ENCODE results near the gene MICU2.
"Not testable (repeated sequence)": the region's sequence is repeated elsewhere in the genome, so short reads cannot be mapped to it uniquely, and the experiment has no call there.

The MICU2 gene

GRCh38 chr13:21590665-21591456 is 13.1 kb downstream of the MICU2 start:
- DNase-seq, result not testable (repeated sequence)

GRCh38 chr13:21590231-21590630 is 13.7 kb downstream of the MICU2 start:
- no peak for DNase-seq

DNA sequence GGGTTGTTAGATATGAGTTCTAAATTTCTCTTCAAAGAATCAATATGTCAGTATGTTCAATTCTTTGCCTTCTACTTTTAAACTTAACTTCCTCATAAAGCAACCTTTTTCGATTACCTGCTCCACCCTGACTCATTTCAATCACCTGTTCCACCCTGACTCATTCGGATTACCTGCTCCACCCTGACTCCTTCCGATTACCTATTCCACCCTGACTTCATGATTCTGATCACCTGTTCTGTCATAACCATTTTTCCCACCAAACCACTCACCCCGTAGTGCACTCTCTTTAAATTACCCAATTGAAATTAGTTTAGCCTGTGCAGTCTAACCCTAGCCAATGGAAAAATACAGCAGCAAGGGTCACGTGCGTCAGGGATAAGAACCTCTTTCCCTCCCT is 14.5 kb downstream of the MICU2 start:
- not testable (repeated sequence) for DNase-seq

DNA sequence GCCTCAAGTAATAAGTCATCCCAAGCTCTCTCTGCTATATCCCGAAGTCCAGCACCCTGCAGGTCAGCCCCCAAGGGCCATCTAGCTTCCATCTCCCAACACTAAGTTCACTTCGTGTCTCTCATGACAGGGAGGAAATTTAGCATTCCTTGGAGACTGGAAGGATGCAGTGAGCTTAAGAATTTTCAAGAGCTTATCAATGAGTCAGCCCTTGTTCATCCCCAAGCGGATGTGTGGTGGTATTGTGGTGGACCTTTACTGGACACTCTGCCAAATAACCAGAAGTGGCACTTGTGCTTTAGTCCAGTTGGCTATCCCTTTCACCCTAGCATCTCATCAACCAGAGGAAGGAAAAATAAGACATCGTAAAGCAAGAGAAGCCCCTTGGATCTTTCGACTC is 15.6 kb downstream of the MICU2 start:
- not testable (repeated sequence) for DNase-seq

DNA sequence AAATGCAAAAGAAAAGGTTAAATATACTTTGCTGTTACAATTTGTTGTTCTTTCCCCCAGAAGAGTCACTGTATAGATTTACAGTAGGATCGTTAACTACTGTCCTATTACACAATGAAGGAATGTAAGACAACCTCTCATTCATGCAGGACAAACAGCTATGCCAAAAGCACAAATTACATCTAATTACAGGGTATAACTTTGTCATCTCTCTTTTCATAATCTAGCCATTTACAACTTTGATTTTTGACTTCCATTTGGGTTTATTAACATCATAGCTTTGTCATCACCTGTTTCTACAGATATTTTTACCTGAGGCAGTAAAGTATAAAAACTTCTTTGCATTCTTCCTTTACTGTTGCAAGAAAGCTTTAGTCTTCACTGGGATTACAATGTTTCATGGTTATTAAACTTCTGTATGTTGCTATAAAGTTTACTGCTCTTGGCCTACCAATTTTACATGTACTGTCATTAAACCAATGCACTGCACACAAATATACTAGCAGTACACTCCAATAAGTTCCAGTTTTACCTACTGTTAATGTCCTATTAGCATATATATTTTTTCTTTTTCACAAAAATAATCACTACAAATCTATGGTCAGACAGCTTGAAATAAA is 18.9 kb downstream of the MICU2 start:
- DNase-seq, result no peak

DNA sequence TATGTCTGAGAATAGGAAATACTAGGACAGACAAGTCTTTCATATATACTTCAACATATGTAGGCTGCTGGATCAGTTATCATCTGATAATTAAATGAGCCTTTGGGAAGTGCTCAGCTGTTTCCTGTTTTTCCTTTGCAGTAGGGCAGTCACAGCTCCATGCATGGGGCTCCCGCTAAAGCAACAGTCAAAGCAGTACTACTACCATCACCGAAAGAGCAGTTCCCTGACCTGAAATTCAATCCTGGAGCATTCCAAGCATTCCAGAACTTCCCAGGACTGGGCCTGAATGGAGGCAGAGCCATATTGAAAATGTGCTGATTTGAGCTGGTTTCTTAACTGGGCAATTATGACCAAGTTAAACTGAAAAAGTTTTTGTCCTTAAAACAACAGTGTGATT is 20.5 kb downstream of the MICU2 start:
- no peak for DNase-seq

DNA sequence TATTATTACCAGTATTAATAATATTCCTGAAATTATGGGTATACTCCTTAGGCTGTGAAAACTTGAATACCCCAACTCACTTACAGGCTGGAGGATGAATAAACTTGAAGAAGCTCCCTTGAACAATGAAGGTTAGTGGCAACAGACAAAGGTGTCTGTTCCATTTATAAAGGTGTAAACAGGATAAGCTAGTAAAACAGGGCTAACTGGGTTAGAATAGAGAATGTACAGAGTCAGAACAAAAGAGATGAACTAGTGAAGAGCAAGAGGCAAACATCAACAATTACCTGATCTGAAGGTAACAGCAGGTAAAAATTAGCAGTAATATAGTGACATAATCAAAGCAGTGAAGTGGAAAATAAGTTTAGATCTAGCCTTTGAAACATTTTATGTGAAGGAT is 23.2 kb downstream of the MICU2 start:
- no peak for DNase-seq

DNA sequence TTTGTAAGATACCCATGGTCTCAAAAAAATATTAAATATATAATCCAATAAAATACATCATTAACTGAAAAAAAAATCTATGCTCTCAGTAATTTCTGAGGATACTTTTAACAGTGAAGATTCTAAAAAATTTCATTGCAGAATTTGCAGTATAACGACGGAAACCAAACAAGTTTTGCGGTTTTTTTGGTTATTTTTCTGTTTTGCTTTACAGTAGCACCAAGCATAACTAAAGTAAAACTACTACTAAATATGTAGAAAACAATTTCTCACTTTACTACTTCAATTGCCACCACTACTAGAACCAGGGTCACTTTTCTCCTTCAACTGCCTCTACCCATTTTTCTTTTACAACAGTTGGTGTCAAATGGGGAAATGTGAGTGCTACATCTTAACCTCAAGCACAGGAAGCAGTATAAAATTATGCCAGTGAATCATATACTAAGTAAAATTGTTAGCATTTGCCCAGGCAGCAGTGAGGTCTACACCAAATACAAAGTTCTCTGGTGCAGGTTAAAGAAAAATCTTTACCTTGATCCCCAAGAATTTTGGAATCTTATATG is 24.1 kb downstream of the MICU2 start:
- peak in 1 of 5 donors; percentile 60 for DNase-seq

DNA sequence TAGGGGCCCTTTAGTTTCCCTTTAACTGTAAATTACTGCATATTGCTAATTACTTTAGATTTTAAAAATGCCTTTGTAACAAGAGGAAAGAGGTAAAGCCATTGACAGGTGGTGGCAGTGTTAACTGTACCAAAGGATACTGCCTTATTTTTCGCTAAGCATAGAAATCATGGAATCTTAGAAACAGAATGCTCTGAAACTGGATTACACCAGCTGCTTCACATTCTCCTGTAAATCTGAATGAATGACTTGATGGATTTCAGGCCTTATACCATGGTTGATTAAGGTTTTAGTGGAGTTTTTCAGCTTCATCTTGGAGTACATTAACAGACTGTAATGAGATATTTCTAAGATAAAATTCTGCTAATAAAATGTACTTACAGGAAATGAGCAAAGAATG is 25.2 kb downstream of the MICU2 start:
- DNase-seq, result no peak

GRCh38 chr13:21576426-21576825 is 27.5 kb downstream of the MICU2 start:
- DNase-seq, result no peak

DNA sequence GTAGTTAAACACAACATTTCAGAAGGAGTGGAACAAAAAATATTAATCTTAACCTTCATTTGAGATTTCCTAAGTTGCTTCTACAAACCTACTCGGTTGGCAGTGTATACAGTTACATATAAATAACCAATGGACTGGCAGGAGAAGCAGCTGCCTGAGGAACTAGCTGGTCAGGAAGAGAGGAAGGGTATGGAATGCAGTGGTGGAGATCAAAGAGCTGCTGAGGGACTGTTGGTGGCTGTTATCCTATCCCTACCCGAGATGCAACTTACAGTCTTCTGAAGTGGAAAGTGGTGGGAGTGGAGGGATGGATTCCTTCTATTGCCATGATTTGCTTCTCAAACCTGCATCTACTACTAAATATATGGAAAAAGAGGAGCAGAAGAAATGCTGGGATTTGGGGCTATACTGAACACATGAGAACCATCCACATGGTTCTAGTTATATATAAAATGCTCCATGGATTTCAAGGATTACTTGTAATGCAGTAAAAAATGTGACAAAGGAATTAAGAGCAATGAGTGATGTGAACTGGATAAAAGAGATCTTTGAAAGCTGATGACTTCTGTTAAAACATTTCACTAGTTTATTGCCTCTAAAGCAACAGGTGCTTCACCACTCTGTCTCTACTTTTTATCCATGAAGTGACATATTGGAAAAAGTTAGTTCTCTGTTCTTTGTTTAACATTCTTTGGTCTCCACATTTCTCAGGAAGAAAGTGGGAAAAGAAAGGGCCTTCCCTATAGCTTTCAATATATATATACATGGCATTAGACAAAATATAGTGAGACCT is 29.9 kb downstream of the MICU2 start:
- DNase-seq, result no peak

GRCh38 chr13:21569686-21570085 is 34.3 kb downstream of the MICU2 start:
- no peak for DNase-seq

GRCh38 chr13:21568854-21569253 is 35.1 kb downstream of the MICU2 start:
- no peak for DNase-seq

DNA sequence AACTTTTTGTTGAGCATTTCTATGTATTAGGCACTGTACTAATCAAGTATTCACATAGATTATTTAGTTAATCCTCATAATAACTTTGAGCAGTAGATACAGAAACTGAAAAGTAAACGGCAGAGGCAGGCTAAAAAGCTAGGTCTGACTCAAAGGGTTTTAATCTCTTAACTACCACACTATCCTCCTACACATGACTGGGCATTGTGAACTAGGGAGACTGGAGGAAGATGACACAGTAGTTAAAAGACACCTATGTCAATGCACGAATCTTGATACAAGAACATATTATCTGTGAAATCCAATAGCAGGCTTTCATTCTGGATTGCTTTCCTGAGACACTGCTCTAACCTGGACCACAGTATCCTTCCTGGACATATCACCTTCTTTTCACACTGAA is 36.3 kb downstream of the MICU2 start:
- no peak for DNase-seq

DNA sequence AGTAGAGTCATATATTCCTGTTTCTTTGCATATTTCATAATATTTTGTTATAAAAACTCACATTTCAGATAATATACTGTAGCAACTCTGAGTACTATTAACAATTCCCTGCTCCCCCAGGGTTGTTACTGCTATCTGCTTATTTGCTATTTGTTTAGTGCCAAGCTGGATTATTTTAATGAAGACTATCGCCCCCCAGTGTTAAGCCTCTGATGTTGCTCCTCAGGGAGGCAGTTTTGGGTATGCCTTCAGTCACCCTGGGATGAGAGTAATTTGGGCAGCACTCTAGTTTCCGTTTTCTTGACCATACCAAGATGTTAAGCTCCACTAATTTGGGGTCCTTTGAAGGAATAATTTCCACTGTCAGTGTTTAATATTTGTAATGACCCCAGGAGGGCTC is 46.0 kb downstream of the MICU2 start:
- no peak for DNase-seq

GRCh38 chr13:21556051-21556450 is 47.9 kb downstream of the MICU2 start:
- no peak for DNase-seq

DNA sequence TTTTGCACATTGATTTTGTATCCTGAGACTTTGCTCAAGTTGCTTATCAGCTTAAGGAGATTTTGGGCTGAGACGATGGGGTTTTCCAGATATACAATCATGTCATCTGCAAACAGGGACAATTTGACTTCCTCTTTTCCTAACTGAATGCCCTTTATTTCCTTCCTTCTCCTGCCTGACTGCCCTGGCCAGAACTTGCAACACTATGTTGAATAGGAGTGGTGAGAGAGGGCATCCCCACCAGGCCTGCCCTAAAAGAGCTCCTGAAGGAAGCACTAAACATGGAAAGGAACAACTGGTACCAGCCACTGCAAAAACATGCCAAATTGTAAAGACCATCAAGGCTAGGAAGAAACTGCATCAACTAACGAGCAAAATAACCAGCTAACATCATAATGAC is 50.7 kb downstream of the MICU2 start:
- not testable (repeated sequence) for DNase-seq

GRCh38 chr13:21550918-21551317 is 53.1 kb downstream of the MICU2 start:
- DNase-seq, result no peak

DNA sequence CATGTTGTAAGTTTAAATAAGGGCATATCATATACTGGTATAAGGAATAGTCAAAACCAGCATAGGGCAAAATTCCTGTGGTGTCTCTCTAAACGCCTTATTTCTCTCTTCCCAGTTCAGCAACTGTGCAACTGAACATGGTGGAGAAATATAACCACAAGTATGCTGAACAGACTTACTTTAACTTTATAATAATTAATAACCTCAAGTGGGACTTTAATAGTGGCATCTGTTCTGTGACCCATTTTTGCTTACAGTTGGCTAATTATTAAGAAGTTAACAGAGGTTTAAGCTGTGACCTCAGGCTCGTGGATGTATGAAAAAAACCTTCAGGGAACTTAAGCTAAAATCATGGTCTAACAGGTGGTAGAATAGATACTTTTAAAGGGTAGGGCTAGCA is 54.3 kb downstream of the MICU2 start:
- no peak for DNase-seq

GRCh38 chr13:21548577-21548976 is 55.4 kb downstream of the MICU2 start:
- no peak for DNase-seq

GRCh38 chr13:21546372-21546771 is 57.6 kb downstream of the MICU2 start:
- no peak for DNase-seq

GRCh38 chr13:21544515-21544914 is 59.5 kb downstream of the MICU2 start:
- DNase-seq, result no peak

DNA sequence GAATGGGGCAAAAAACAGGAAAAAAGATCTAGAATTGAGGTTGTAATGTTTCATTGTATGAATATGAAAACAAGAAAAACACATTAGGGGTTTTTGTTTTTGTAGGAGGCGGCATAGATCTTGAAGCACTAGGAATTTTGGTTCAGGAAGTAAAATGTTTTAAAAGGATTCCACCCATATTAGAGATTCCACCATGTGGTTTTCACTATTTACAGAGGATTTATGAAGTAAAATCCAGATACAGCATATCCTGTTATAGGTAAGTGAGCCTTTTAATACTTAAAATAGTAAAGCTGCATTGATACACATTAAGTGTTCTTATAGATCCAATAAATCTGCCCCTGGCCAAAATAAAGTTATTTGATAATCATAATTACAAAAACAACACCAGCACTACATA is 61.4 kb downstream of the MICU2 start:
- no peak for DNase-seq
